ENCODE measurements around the gene C15orf61.

C15orf61 gene

GRCh38 chr15:67521029-67521782 is at the start of gene C15orf61:
TSS of gene C15orf61 (plus strand) at chr15:67521131. CDS start at chr15:67521249, 118 bp downstream.
- DNase-seq (ENCODE audit: low read depth in 3 of 3, low spot score in 1 of 3): peak; percentile 53 to 75 (median 68)

- DNase-seq (ENCODE audit: low read depth in 3 of 3, low spot score in 1 of 3): no peak
These were observed 48.0 kb upstream of the C15orf61 start for GRCh38 chr15:67472957-67473356.

GRCh38 chr15:67474405-67475110 is 46.4 kb upstream of the C15orf61 start:
- no peak for DNase-seq (ENCODE audit: low read depth in 3 of 3, low spot score in 1 of 3)

GRCh38 chr15:67479781-67480505 is 41.0 kb upstream of the C15orf61 start:
- no peak for DNase-seq (ENCODE audit: low read depth in 3 of 3, low spot score in 1 of 3)

GRCh38 chr15:67480741-67481140 is 40.2 kb upstream of the C15orf61 start:
- no peak for DNase-seq (ENCODE audit: low read depth in 3 of 3, low spot score in 1 of 3)

GRCh38 chr15:67481680-67482079 is 39.3 kb upstream of the C15orf61 start:
- no peak for DNase-seq (ENCODE audit: low read depth in 3 of 3, low spot score in 1 of 3)

GRCh38 chr15:67495585-67495984 is 25.3 kb upstream of the C15orf61 start:
- DNase-seq (ENCODE audit: low read depth in 3 of 3, low spot score in 1 of 3): no peak

- DNase-seq (ENCODE audit: low read depth in 3 of 3, low spot score in 1 of 3): no peak
These were observed 19.6 kb upstream of the C15orf61 start for GRCh38 chr15:67501177-67501835.

- no peak for DNase-seq (ENCODE audit: low read depth in 3 of 3, low spot score in 1 of 3)
These were observed 19.0 kb upstream of the C15orf61 start for GRCh38 chr15:67501836-67502461.

- no peak for DNase-seq (ENCODE audit: low read depth in 3 of 3, low spot score in 1 of 3)
These were observed 16.9 kb upstream of the C15orf61 start for GRCh38 chr15:67504056-67504455.

- DNase-seq (ENCODE audit: low read depth in 3 of 3, low spot score in 1 of 3): no peak
These were observed 16.1 kb upstream of the C15orf61 start for GRCh38 chr15:67504796-67505195.

GRCh38 chr15:67505675-67506572 is 15.0 kb upstream of the C15orf61 start:
- DNase-seq (ENCODE audit: low read depth in 3 of 3, low spot score in 1 of 3): no peak

- DNase-seq (ENCODE audit: low read depth in 3 of 3, low spot score in 1 of 3): no peak
These were observed 13.9 kb upstream of the C15orf61 start for GRCh38 chr15:67506775-67507747.

GRCh38 chr15:67508407-67508806 is 12.5 kb upstream of the C15orf61 start:
- DNase-seq (ENCODE audit: low read depth in 3 of 3, low spot score in 1 of 3): no peak

- DNase-seq (ENCODE audit: low read depth in 3 of 3, low spot score in 1 of 3): no peak
These were observed 11.0 kb upstream of the C15orf61 start for GRCh38 chr15:67509918-67510317.

- no peak for DNase-seq (ENCODE audit: low read depth in 3 of 3, low spot score in 1 of 3)
These were observed 10.2 kb upstream of the C15orf61 start for GRCh38 chr15:67510597-67511190.

GRCh38 chr15:67511606-67512005 is 9.3 kb upstream of the C15orf61 start:
- DNase-seq (ENCODE audit: low read depth in 3 of 3, low spot score in 1 of 3): no peak

GRCh38 chr15:67512140-67512539 is 8.8 kb upstream of the C15orf61 start:
- no peak for DNase-seq (ENCODE audit: low read depth in 3 of 3, low spot score in 1 of 3)

Measured in stimulated activated CD4-positive, alpha-beta T cell treated with anti-CD3 and anti-CD28 coated beads, TNF-alpha, amount 100 ng/mL, for 1 hour (primary cell).